Measurements from ENCODE around the gene DUSP5.

DNA sequence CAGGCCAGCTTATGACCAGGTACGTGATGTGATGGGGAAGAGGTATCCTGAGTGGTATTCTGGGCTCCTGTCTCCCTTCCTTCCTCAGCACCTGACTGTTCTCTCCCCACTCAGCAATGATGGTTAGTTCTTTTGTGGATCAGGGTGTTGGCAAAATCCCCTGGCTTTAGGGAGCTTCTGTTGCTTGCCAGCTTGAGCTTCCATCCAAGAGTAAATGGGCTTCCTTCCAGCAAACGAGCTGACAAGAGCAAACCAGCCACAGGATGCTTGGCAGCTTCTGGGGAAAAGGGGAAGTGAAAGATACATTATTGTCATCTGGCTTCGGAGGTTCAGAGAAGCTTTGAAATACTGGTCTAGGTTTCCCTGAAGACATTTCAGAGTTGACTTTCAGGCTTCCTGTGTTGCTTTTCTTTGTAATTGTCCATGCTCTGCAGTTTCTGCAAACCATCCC is 5.2 kb downstream of the DUSP5 start:
- TF ChIP-seq, protein P1, sequence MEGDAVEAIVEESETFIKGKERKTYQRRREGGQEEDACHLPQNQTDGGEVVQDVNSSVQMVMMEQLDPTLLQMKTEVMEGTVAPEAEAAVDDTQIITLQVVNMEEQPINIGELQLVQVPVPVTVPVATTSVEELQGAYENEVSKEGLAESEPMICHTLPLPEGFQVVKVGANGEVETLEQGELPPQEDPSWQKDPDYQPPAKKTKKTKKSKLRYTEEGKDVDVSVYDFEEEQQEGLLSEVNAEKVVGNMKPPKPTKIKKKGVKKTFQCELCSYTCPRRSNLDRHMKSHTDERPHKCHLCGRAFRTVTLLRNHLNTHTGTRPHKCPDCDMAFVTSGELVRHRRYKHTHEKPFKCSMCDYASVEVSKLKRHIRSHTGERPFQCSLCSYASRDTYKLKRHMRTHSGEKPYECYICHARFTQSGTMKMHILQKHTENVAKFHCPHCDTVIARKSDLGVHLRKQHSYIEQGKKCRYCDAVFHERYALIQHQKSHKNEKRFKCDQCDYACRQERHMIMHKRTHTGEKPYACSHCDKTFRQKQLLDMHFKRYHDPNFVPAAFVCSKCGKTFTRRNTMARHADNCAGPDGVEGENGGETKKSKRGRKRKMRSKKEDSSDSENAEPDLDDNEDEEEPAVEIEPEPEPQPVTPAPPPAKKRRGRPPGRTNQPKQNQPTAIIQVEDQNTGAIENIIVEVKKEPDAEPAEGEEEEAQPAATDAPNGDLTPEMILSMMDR (IDR thresholded peaks at IDR 0.05), result no peak
- TF ChIP-seq POLR2A (IDR thresholded peaks at IDR 0.05), result no peak
- no peak for TF ChIP-seq EP300 (IDR thresholded peaks at IDR 0.05)
